Panc1 (cell line): Measurements from ENCODE around the gene EDN3. TPM values are rescaled to one million over a fixed set of nuclear protein-coding genes. Genes with fewer than 3 reads are reported as not detected.

Experiments
- ATAC-seq: fragments of 200-7000 bp; cut with Tn5 transposase; 2 replicates; pipeline ENCODE4 v1.9.1; 2020; ENCODE audit warnings: mild to moderate bottlenecking, moderate library complexity
- BruUV-seq: library from RNA; stranded (reverse); fragments of 400-500 nt; replicated peaks from 2 replicates; lab custom pipeline; 2021; lab: Mats Ljungman, UMichigan
- CTCF ChIA-PET: fragments of 300-600 bp; sonication (Branson Sonifier 250); formaldehyde crosslinking; loops from one replicate; lab custom pipeline; 2022; ENCODE audit warnings: antibody characterized with exemption; lab: Charles Lee
- POLR2A ChIA-PET: fragments of 300-600 bp; sonication (Branson Sonifier 250); formaldehyde crosslinking; loops from one replicate; lab custom pipeline; 2022; ENCODE audit warnings: antibody characterized with exemption; lab: Charles Lee
- DNase-seq: peaks from one replicate; pipeline ENCODE4 v3.0.0-alpha.2; 2010; ENCODE audit warnings: low read depth, low spot score
- H3K27ac ChIP-seq: 2 replicates; pipeline ENCODE4 v1.5.1; 2011; ENCODE audit warnings: mild to moderate bottlenecking, low read length, inconsistent platforms
- H3K27me3 ChIP-seq: fragments of 200-500 bp; sonication (Bioruptor generic); 2 replicates; pipeline ENCODE4 v1.6.0; 2014; ENCODE audit warnings: low read length, inconsistent platforms; ENCODE audit not compliant: control insufficient read depth, insufficient read depth
- H3K36me3 ChIP-seq: fragments of 200-500 bp; sonication (Bioruptor generic); 2 replicates; pipeline ENCODE4 v1.5.1; 2014; ENCODE audit warnings: inconsistent platforms, mild to moderate bottlenecking, low read length, moderate library complexity; ENCODE audit not compliant: control insufficient read depth, insufficient read depth
- H3K4me1 ChIP-seq: 2 replicates; pipeline ENCODE4 v1.5.1; 2011; ENCODE audit warnings: inconsistent platforms, mild to moderate bottlenecking, low read length, moderate library complexity; ENCODE audit not compliant: control insufficient read depth, insufficient read depth
- H3K4me3 ChIP-seq, 2 experiments: 2 replicates each; pipeline ENCODE4 v1.5.1; 2011 to 2012; ENCODE audit warnings: low read depth in 2 of 2, low read length in 2 of 2, mild to moderate bottlenecking in 2 of 2, inconsistent platforms in 1 of 2, moderate library complexity in 1 of 2
- H3K9me3 ChIP-seq: fragments of 200-500 bp; sonication (Bioruptor generic); 2 replicates; pipeline ENCODE4 v1.5.1; 2014; ENCODE audit warnings: low read depth, mild to moderate bottlenecking, inconsistent platforms, low read length, moderate library complexity; ENCODE audit not compliant: control insufficient read depth, insufficient read depth
- CTCF ChIP-seq: fragments of 450-650 bp; IDR thresholded peaks from 2 replicates; pipeline ENCODE4 v1.5.1; 2017; ENCODE audit warnings: mild to moderate bottlenecking
- POLR2AphosphoS5 ChIP-seq: IDR thresholded peaks from 2 replicates; pipeline ENCODE4 v1.6.1; 2012; ENCODE audit warnings: mild to moderate bottlenecking, low read depth, low read length, moderate library complexity
- REST ChIP-seq, 2 experiments: IDR thresholded peaks; 2 replicates each; pipeline ENCODE4 v1.6.1; 2011 to 2012; ENCODE audit warnings: low read depth in 2 of 2, control low read depth in 1 of 2, low read length in 1 of 2, mild to moderate bottlenecking in 1 of 2, moderate library complexity in 1 of 2; ENCODE audit not compliant: insufficient read depth in 1 of 2
- SIN3A ChIP-seq: IDR thresholded peaks from 2 replicates; pipeline ENCODE4 v1.6.1; 2012; ENCODE audit warnings: low read depth, mild to moderate bottlenecking, low read length, moderate library complexity, borderline replicate concordance; ENCODE audit not compliant: insufficient read depth
- TCF7L2 ChIP-seq: IDR thresholded peaks from 2 replicates; pipeline ENCODE4 v1.6.1; 2011; ENCODE audit warnings: mild to moderate bottlenecking, low read depth, low read length, inconsistent platforms
- in situ Hi-C: cut with HindIII; loops from 2 replicates; pipeline ENCODE4 v1.10.0; 2016; ENCODE audit warnings: low sequenced_read_pairs, low pct_unique_long_range_greater_than_20kb
- intact Hi-C: fragments of 100-400 bp; cut with micrococcal nuclease; formaldehyde crosslinking; loops from one replicate; pipeline ENCODE4 v1.10.0; 2022; ENCODE audit not compliant: unreplicated experiment
- total RNA-seq: library from RNA; stranded (reverse); gene quantifications from one replicate; pipeline ENCODE4 v1.2.1, GENCODE V29; 2021; ENCODE audit not compliant: unreplicated experiment

Gene EDN3
- total RNA-seq, 1 experiment from 2014 or later, result not detected

- intact Hi-C loops, result no loop called here
- Histone ChIP-seq H3K27me3 (peaks cover 12% of the 10 kb centered on the region), H3K36me3 (no peaks in the 10 kb centered on the region), H3K4me1 (no peaks in the 10 kb centered on the region), H3K27ac (no peak overlapping the region), H3K4me3 (no peak overlapping the region), H3K9me3 (no peaks in the 10 kb centered on the region)
- no peak for TF ChIP-seq TCF7L2
- TF ChIP-seq REST (IDR thresholded peaks at IDR 0.05; ENCODE audit: insufficient read depth in 1 of 2, low read depth in 2 of 2, low read length in 1 of 2), result no peak
- no peak for TF ChIP-seq SIN3A
- TF ChIP-seq POLR2AphosphoS5, result no peak
- no peak for TF ChIP-seq CTCF
- ATAC-seq (no peak), DNase-seq (no peak)
- in situ Hi-C loops, result no loop called here
- BruUV-seq, result no TSS peak
- ChIA-PET CTCF (no interaction called here), POLR2A (no interaction called here)
Measured at GRCh38 chr20:59301343-59302007, 1.1 kb downstream of the EDN3 start.

- intact Hi-C loops, result no loop called here
- BruUV-seq, result no TSS peak
Measured at GRCh38 chr20:59305908-59306655, 5.7 kb downstream of the EDN3 start.

More at GRCh38 chr20:59305908-59306655, 5.7 kb downstream of the EDN3 start:
- no peak overlapping the region for H3K27ac ChIP-seq
- TF ChIP-seq REST (IDR thresholded peaks at IDR 0.05; ENCODE audit: insufficient read depth in 1 of 2, low read depth in 2 of 2, low read length in 1 of 2) (no peak), POLR2AphosphoS5 (no peak), TCF7L2 (no peak), SIN3A (no peak), CTCF (no peak)
- peaks cover 12% of the 10 kb centered on the region for H3K27me3 ChIP-seq
- no peaks in the 10 kb centered on the region for H3K36me3 ChIP-seq
- DNase-seq (no peak), ATAC-seq (no peak)
- H3K4me1 ChIP-seq, result no peaks in the 10 kb centered on the region
- in situ Hi-C loops, result no loop called here
- CTCF ChIA-PET, result no interaction called here
- no peak overlapping the region for H3K4me3 ChIP-seq
- H3K9me3 ChIP-seq, result no peaks in the 10 kb centered on the region
- POLR2A ChIA-PET, result no interaction called here
